HepG2 (cell line): Measurements from ENCODE around the gene EEPD1. TPM values are rescaled to one million over a fixed set of nuclear protein-coding genes. Genes with fewer than 3 reads are reported as not detected.

Experiments
- JDP2 ChIP-seq: sonication (generic); formaldehyde crosslinking; IDR thresholded peaks from 2 replicates; pipeline ENCODE4 v1.8.1; 2022; ENCODE audit warnings: missing genetic modification reagents, borderline replicate concordance
- KLF11 ChIP-seq: IDR thresholded peaks from 2 replicates; pipeline ENCODE4 v1.6.1; 2016; ENCODE audit warnings: missing compliant biosample characterization
- polyA plus RNA-seq, 8 experiments: library from polyadenylated mRNA; depleted of rRNA in 3 of 8; stranded (reverse) in 7 of 8; unstranded in 1 of 8; fragments of >200 nt; fragmentation: Illumina TruSeq in 4 of 8; extraction: Trizol in 4 of 8; gene quantifications; 2 replicates each; pipeline versions ENCODE4 v1.2.1 to v1.2.3, GENCODE V29; 2011 to 2016; ENCODE audit warnings: low read depth in 4 of 8, missing spikeins in 1 of 8, mixed read lengths in 1 of 8; ENCODE audit not compliant: insufficient read depth in 1 of 8
- total RNA-seq, 5 experiments: library from RNA; depleted of rRNA; stranded (reverse); fragments of >200 nt; fragmentation: Illumina TruSeq; extraction: Trizol; gene quantifications; 2 replicates each; pipeline ENCODE4 v1.2.3, GENCODE V29; 2016; ENCODE audit warnings: low read depth in 1 of 5
- TF ChIP-seq, protein P1 (sequence below): fragments of 450-650 bp; IDR thresholded peaks from 2 replicates; pipeline ENCODE4 v1.6.1; 2016
- TF ChIP-seq, protein P2 (sequence below): sonication (generic); formaldehyde crosslinking; IDR thresholded peaks from one replicate; pipeline ENCODE4 v1.5.1; 2020; ENCODE audit warnings: mild to moderate bottlenecking, missing genetic modification reagents; ENCODE audit errors: not compliant biosample characterization
- TF ChIP-seq, protein P3 (sequence below): sonication (generic); formaldehyde crosslinking; IDR thresholded peaks from 2 replicates; pipeline ENCODE4 v1.4.0; 2020; ENCODE audit warnings: missing genetic modification reagents
- TF ChIP-seq, protein P4 (sequence below): sonication (generic); formaldehyde crosslinking; IDR thresholded peaks from 2 replicates; pipeline ENCODE4 v1.4.0; 2020; ENCODE audit warnings: missing genetic modification reagents

Gene EEPD1
- total and polyA plus RNA-seq, 2 of the 13 experiments (the other 11 are each of a cell fraction or from before 2014, with no cell fraction given), result 10.1 to 16.4 TPM

DNA sequence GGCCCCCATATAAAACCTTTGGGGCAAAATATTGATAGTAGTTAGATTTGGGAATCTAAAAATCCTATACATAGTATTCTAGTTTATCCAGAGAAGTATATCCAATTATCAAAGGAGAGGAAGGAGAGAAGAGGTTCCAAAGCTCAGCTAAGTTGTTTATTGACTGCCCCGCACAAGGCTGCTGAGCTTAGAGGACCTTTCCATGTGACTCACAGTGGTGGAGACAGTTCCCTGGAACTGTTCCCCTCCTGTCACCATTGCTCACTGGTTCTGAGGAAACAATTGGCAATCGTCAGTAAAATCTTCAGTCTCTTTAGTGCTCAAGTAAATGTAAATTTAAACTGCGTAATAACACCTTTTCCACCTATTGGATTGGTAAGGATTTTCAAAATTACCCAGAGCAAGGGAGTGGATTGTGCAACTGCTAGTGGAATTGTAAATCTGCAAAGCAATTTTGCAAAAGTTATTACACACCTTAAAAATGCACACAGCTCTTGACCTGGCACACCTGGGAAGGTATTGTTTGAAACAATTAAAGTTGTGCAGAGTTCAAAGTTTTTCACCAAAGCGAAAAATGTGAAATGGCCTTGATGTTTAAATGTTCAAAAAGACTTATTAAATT lies 63.1 kb downstream of the EEPD1 start (continued):
- TF ChIP-seq, protein P1, sequence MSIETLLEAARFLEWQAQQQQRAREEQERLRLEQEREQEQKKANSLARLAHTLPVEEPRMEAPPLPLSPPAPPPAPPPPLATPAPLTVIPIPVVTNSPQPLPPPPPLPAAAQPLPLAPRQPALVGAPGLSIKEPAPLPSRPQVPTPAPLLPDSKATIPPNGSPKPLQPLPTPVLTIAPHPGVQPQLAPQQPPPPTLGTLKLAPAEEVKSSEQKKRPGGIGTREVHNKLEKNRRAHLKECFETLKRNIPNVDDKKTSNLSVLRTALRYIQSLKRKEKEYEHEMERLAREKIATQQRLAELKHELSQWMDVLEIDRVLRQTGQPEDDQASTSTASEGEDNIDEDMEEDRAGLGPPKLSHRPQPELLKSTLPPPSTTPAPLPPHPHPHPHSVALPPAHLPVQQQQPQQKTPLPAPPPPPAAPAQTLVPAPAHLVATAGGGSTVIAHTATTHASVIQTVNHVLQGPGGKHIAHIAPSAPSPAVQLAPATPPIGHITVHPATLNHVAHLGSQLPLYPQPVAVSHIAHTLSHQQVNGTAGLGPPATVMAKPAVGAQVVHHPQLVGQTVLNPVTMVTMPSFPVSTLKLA, result no peak
- TF ChIP-seq, protein P2, sequence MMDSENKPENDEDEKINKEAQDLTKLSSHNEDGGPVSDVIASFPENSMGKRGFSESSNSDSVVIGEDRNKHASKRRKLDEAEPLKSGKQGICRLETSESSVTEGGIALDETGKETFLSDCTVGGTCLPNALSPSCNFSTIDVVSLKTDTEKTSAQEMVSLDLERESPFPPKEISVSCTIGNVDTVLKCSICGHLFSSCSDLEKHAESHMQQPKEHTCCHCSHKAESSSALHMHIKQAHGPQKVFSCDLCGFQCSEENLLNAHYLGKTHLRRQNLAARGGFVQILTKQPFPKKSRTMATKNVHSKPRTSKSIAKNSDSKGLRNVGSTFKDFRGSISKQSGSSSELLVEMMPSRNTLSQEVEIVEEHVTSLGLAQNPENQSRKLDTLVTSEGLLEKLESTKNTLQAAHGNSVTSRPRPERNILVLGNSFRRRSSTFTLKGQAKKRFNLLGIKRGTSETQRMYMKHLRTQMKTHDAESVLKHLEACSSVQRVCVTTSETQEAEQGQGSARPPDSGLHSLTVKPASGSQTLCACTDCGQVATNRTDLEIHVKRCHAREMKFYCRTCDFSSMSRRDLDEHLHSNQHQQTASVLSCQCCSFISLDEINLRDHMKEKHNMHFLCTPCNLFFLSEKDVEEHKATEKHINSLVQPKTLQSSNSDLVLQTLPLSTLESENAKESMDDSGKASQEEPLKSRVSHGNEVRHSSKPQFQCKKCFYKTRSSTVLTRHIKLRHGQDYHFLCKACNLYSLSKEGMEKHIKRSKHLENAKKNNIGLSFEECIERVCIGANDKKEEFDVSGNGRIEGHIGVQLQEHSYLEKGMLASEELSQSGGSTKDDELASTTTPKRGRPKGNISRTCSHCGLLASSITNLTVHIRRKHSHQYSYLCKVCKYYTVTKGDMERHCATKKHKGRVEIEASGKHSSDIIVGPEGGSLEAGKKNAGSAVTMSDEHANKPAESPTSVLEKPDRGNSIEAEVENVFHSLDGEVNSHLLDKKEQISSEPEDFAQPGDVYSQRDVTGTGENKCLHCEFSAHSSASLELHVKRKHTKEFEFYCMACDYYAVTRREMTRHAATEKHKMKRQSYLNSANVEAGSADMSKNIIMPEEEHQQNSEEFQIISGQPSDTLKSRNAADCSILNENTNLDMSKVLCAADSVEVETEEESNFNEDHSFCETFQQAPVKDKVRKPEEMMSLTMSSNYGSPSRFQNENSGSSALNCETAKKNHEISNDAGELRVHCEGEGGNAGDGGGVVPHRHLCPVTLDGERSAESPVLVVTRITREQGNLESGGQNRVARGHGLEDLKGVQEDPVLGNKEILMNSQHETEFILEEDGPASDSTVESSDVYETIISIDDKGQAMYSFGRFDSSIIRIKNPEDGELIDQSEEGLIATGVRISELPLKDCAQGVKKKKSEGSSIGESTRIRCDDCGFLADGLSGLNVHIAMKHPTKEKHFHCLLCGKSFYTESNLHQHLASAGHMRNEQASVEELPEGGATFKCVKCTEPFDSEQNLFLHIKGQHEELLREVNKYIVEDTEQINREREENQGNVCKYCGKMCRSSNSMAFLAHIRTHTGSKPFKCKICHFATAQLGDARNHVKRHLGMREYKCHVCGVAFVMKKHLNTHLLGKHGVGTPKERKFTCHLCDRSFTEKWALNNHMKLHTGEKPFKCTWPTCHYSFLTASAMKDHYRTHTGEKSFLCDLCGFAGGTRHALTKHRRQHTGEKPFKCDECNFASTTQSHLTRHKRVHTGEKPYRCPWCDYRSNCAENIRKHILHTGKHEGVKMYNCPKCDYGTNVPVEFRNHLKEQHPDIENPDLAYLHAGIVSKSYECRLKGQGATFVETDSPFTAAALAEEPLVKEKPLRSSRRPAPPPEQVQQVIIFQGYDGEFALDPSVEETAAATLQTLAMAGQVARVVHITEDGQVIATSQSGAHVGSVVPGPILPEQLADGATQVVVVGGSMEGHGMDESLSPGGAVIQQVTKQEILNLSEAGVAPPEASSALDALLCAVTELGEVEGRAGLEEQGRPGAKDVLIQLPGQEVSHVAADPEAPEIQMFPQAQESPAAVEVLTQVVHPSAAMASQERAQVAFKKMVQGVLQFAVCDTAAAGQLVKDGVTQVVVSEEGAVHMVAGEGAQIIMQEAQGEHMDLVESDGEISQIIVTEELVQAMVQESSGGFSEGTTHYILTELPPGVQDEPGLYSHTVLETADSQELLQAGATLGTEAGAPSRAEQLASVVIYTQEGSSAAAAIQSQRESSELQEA, result no peak
- no peak for TF ChIP-seq KLF11 (CRISPR knock-in tag)
- TF ChIP-seq, protein P3, sequence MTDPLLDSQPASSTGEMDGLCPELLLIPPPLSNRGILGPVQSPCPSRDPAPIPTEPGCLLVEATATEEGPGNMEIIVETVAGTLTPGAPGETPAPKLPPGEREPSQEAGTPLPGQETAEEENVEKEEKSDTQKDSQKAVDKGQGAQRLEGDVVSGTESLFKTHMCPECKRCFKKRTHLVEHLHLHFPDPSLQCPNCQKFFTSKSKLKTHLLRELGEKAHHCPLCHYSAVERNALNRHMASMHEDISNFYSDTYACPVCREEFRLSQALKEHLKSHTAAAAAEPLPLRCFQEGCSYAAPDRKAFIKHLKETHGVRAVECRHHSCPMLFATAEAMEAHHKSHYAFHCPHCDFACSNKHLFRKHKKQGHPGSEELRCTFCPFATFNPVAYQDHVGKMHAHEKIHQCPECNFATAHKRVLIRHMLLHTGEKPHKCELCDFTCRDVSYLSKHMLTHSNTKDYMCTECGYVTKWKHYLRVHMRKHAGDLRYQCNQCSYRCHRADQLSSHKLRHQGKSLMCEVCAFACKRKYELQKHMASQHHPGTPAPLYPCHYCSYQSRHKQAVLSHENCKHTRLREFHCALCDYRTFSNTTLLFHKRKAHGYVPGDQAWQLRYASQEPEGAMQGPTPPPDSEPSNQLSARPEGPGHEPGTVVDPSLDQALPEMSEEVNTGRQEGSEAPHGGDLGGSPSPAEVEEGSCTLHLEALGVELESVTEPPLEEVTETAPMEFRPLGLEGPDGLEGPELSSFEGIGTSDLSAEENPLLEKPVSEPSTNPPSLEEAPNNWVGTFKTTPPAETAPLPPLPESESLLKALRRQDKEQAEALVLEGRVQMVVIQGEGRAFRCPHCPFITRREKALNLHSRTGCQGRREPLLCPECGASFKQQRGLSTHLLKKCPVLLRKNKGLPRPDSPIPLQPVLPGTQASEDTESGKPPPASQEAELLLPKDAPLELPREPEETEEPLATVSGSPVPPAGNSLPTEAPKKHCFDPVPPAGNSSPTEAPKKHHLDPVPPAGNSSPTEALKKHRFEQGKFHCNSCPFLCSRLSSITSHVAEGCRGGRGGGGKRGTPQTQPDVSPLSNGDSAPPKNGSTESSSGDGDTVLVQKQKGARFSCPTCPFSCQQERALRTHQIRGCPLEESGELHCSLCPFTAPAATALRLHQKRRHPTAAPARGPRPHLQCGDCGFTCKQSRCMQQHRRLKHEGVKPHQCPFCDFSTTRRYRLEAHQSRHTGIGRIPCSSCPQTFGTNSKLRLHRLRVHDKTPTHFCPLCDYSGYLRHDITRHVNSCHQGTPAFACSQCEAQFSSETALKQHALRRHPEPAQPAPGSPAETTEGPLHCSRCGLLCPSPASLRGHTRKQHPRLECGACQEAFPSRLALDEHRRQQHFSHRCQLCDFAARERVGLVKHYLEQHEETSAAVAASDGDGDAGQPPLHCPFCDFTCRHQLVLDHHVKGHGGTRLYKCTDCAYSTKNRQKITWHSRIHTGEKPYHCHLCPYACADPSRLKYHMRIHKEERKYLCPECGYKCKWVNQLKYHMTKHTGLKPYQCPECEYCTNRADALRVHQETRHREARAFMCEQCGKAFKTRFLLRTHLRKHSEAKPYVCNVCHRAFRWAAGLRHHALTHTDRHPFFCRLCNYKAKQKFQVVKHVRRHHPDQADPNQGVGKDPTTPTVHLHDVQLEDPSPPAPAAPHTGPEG (CRISPR knock-in tag), result no peak
- TF ChIP-seq, protein P4, sequence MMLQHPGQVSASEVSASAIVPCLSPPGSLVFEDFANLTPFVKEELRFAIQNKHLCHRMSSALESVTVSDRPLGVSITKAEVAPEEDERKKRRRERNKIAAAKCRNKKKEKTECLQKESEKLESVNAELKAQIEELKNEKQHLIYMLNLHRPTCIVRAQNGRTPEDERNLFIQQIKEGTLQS (CRISPR knock-in tag), result no peak
- no peak for TF ChIP-seq JDP2 (CRISPR knock-in tag)
